NB4 (cell line): ENCODE measurements around the gene RORB.

Source experiments
- DNase-seq: peaks from one replicate; pipeline ENCODE4 v3.0.0; 2010; ENCODE audit warnings: low read depth
- H3K4me3 ChIP-seq: one replicate; pipeline ENCODE4 v1.5.1; 2011; ENCODE audit warnings: mild to moderate bottlenecking, low read depth, low read length, moderate library complexity
- CTCF ChIP-seq: IDR thresholded peaks from one replicate; pipeline ENCODE4 v1.5.1; 2012; ENCODE audit warnings: low read depth, low read length
- MAX ChIP-seq: IDR thresholded peaks from 2 replicates; pipeline ENCODE4 v1.6.1; 2011; ENCODE audit warnings: low read depth, low read length
- MYC ChIP-seq: IDR thresholded peaks from 2 replicates; pipeline ENCODE4 v1.6.1; 2011; ENCODE audit warnings: low read depth, low read length
- POLR2A ChIP-seq: IDR thresholded peaks from 2 replicates; pipeline ENCODE4 v1.6.1; 2011; ENCODE audit warnings: mild to moderate bottlenecking; ENCODE audit not compliant: insufficient read length; ENCODE audit errors: extremely low read depth

The RORB gene

GRCh38 chr9:74721696-74722660 lies 224.8 kb downstream of the RORB start:
- no peak for DNase-seq
- TF ChIP-seq POLR2A (no peak), MYC (no peak), MAX (no peak), CTCF (no peak)

DNA sequence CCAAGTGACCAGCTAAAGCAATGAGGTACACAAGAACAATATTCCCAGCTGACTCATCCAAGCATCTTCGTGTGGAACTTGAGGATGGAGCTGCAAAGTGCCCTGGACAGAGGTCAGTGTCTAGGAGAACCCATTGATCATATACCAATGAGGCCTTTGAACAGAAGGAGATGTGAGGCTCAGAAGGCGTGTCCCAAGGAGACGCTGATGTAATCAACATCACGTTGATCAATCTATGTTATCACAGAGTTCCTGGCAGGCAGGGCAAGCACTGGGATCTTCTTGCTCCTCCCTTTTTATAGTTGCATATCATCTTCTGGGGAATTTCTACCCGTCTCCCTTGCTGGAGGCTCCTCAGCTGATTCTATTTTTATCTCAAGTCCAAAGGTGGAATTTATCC lies 227.2 kb downstream of the RORB start:
- TF ChIP-seq CTCF, result no peak
- no peak for TF ChIP-seq POLR2A
- no peak for TF ChIP-seq MYC
- no peak for TF ChIP-seq MAX
- H3K4me3 ChIP-seq, result no peak overlapping the region
- no peak for DNase-seq

More at GRCh38 chr9:74721696-74722660, 224.8 kb downstream of the RORB start:
- H3K4me3 ChIP-seq, result no peak overlapping the region

DNA sequence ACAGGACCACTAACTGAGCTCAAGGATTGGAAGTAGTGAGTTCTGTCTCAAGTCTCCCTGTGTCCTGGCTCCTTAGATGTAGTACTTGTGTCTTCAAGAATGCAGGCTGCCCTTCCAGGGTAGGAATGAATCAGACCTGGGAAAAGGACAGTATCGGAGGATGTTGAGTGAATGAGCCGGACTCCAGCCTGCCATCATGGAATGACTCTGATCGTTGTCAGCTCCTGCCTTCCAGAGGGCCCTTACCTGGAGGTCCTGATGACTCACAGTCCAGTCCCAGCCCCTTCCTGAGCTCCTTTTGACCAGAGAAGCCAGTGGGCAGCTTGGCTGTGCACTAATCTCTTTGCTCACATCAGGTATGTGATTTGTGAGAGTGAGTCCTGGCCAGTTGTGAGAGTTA lies 229.4 kb downstream of the RORB start:
- TF ChIP-seq CTCF (no peak), MYC (no peak), POLR2A (no peak), MAX (no peak)
- no peak overlapping the region for H3K4me3 ChIP-seq
- no peak for DNase-seq

DNA sequence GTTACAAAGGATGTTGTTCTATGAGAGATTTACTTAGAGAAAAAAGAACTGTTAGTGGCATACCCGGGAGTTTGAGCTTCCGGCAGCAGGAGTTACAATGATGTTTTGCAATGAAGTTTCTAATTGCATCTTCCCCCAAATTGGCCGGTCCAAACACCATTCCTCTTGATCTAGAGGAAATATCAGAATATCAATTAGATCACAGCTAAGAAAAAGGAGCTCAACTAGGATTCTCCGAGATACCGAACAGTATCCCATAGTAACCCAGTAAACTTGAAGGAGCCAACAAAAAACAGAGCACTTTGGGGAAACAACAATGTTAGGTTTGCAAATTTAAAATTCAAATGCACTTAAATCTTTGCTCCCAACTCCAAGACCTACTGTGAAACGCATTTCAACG lies 231.0 kb downstream of the RORB start:
- no peak for TF ChIP-seq POLR2A
- no peak for DNase-seq
- H3K4me3 ChIP-seq, result no peak overlapping the region

DNA sequence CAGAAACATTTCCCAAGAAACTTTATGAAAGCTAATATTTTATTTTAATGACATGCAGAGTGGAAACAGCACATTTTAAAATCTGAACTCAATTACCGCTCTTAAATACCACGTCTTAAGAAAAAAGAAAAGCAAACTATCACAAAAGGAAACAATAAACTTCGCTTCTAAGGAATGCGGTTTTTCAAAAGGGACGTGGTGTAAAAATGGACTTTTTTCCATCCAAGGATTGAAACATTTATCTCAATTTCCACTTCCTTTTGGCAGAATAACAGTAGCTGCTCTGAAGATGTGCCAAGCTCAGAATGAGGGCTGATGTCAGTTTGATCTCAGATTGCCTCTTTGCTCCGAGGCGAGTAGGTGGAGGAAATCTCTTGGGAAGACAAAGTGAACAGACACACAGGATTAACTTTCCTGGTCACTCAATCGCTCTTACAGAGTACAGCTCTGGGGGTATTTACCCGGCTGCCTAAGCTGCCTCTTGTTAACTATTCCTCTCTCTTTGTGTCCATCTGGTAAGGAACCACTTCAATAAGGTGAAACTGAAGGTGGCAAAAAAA lies 232.1 kb downstream of the RORB start:
- no peak overlapping the region for H3K4me3 ChIP-seq
- no peak for DNase-seq
- no peak for TF ChIP-seq MYC
- TF ChIP-seq CTCF, result no peak
- TF ChIP-seq POLR2A, result no peak
- TF ChIP-seq MAX, result no peak

DNA sequence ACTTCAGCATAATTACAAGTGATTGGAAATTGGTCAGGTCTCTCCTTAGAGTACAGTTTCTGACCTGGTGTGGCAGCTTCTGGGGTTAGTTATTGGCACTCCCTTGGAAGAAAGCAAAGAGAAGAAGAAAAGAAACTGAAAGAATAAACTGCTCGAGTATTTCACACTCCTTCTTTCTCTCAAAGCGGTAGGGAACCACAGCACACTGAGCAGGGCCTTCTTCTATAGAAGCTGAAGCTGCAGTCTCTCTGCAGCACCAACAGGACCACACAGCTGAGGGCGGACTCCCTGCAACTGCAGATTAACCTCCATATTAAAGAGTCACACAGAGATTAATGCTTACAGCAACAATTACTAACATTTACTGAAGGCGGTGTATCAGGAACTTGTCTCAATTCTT lies 238.6 kb downstream of the RORB start:
- no peak overlapping the region for H3K4me3 ChIP-seq

More for the DNA sequence above, 238.6 kb downstream of the RORB start:
- TF ChIP-seq CTCF (no peak), MYC (no peak), MAX (no peak), POLR2A (no peak)
- no peak for DNase-seq
